ENCODE results near the gene SOS1.

DNA sequence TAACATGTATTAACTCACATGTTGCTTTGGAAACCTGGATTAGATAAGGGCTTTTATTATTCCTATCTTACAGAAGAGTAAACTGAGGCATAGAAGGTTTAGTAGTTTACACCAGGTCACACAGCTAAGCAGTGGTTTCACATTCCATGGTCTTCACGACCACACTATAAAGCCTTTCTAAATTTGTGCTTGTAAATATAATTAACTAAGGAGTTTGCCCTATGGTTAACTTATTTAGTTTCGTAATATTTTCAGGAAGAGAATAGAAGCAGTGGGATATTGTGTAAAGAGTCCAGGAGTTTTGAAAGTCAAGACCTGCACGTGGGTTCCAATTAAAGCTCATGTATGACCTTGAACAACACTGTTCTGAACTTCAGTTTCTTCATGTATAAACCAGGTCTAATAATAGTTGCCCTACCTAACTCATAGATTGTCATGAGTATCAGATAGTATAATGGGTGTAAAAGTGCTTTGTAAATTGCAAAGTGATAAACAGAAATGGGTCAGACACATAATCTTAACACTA is 19.5 kb upstream of the SOS1 start:
- TF ChIP-seq, protein P1, sequence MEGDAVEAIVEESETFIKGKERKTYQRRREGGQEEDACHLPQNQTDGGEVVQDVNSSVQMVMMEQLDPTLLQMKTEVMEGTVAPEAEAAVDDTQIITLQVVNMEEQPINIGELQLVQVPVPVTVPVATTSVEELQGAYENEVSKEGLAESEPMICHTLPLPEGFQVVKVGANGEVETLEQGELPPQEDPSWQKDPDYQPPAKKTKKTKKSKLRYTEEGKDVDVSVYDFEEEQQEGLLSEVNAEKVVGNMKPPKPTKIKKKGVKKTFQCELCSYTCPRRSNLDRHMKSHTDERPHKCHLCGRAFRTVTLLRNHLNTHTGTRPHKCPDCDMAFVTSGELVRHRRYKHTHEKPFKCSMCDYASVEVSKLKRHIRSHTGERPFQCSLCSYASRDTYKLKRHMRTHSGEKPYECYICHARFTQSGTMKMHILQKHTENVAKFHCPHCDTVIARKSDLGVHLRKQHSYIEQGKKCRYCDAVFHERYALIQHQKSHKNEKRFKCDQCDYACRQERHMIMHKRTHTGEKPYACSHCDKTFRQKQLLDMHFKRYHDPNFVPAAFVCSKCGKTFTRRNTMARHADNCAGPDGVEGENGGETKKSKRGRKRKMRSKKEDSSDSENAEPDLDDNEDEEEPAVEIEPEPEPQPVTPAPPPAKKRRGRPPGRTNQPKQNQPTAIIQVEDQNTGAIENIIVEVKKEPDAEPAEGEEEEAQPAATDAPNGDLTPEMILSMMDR (IDR thresholded peaks at IDR 0.05; ENCODE audit: low read depth, low read length, poor library complexity, severe bottlenecking) = no peak
- TF ChIP-seq EZH2phosphoT487 (IDR thresholded peaks at IDR 0.05; ENCODE audit: borderline replicate concordance, low read length) = no peak
